ENCODE data around the gene C10orf62. TPM values are rescaled to one million over a fixed set of nuclear protein-coding genes. Genes with fewer than 3 reads are reported as not detected.

C10orf62 gene
- total and polyA plus RNA-seq, 9 of the 15 experiments (the other 6 are each of a cell fraction or from before 2014, with no cell fraction given): not detected

- TF ChIP-seq DDX20 (tag; IDR thresholded peaks at IDR 0.05; ENCODE audit: low read depth): no peak
- no peak for TF ChIP-seq CBX1 (IDR thresholded peaks at IDR 0.05; ENCODE audit: low read depth)
- no peak for TF ChIP-seq ZNF175 (CRISPR knock-in tag; IDR thresholded peaks at IDR 0.05; ENCODE audit: low read depth)
- no peak for TF ChIP-seq KAT7 (CRISPR knock-in tag; IDR thresholded peaks at IDR 0.05; ENCODE audit: borderline replicate concordance)
- TF ChIP-seq FOXK1 (CRISPR knock-in tag; IDR thresholded peaks at IDR 0.05; ENCODE audit: borderline replicate concordance): no peak
- no peak for TF ChIP-seq USF1 (CRISPR knock-in tag; IDR thresholded peaks at IDR 0.05)
- TF ChIP-seq ZNF232 (CRISPR knock-in tag; IDR thresholded peaks at IDR 0.05): no peak
- peak; percentile 73 for TF ChIP-seq RBM22 (IDR thresholded peaks at IDR 0.05; ENCODE audit: low read depth, low read length, poor library complexity, severe bottlenecking)
- TF ChIP-seq ZNF224 (CRISPR knock-in tag; IDR thresholded peaks at IDR 0.05): no peak
- no peak for TF ChIP-seq ELK3 (CRISPR knock-in tag; IDR thresholded peaks at IDR 0.05)
- no peak for TF ChIP-seq ZNF3 (CRISPR knock-in tag; IDR thresholded peaks at IDR 0.05)
- TF ChIP-seq NCOA2 (IDR thresholded peaks at IDR 0.05; ENCODE audit: partially characterized antibody in 2 of 2): peak in 1 of 2 experiments; percentile 92
- TF ChIP-seq IRF9 (tag; IDR thresholded peaks at IDR 0.05): no peak
- no peak for TF ChIP-seq DMBX1 (CRISPR knock-in tag; IDR thresholded peaks at IDR 0.05; ENCODE audit: borderline replicate concordance)
- no peak for TF ChIP-seq GTF2F1 (IDR thresholded peaks at IDR 0.05; ENCODE audit: low read depth, low read length)
- TF ChIP-seq ZNF79 (CRISPR knock-in tag; IDR thresholded peaks at IDR 0.05; ENCODE audit: low read depth): no peak
- no peak for TF ChIP-seq RFX7 (CRISPR knock-in tag; IDR thresholded peaks at IDR 0.05)
- no peak for TF ChIP-seq USF2 (CRISPR knock-in tag; IDR thresholded peaks at IDR 0.05)
- no peak for TF ChIP-seq MYNN (IDR thresholded peaks at IDR 0.05)
- no peak for TF ChIP-seq MYNN (CRISPR knock-in tag; IDR thresholded peaks at IDR 0.05)
- TF ChIP-seq DACH1 (IDR thresholded peaks at IDR 0.05; ENCODE audit: partially characterized antibody): no peak
- TF ChIP-seq SREBF2 (CRISPR knock-in tag; IDR thresholded peaks at IDR 0.05): no peak
- no peak for TF ChIP-seq ZNF239 (CRISPR knock-in tag; IDR thresholded peaks at IDR 0.05)
- peak; percentile 88 for TF ChIP-seq NCOR1 (IDR thresholded peaks at IDR 0.05)
- TF ChIP-seq ESRRA (IDR thresholded peaks at IDR 0.05; ENCODE audit: borderline replicate concordance, low read depth): no peak
Measured at GRCh38 chr10:97632949-97633884, 43.7 kb downstream of the C10orf62 start, which contains the start of gene MORN4 (continued).

Measured in K562 (cell line).